SU-DHL-6 (cell line): ENCODE results near the gene CFAP92.
A peak's percentile ranks its signal among the peaks of the same experiment; 100 is the strongest.

ENCODE experiments used
- H2AFZ ChIP-seq: fragments of 200-600 bp; sonication (generic); 2 replicates; pipeline ENCODE4 v1.6.1; 2014; ENCODE audit warnings: low read depth, mild to moderate bottlenecking, moderate library complexity, mixed read lengths, antibody characterized with exemption, low read length; ENCODE audit not compliant: severe bottlenecking
- H3F3A ChIP-seq: fragments of 200-600 bp; shearing (Covaris generic); 2 replicates; pipeline ENCODE4 v1.6.0; 2016; ENCODE audit warnings: antibody characterized with exemption, mild to moderate bottlenecking; ENCODE audit not compliant: insufficient read depth
- H3K27ac ChIP-seq: fragments of 200-600 bp; sonication (generic); 2 replicates; pipeline ENCODE4 v1.5.1; 2016; ENCODE audit warnings: low read depth, mild to moderate bottlenecking, low read length, moderate library complexity, mixed read lengths
- H3K27me3 ChIP-seq: fragments of 200-600 bp; sonication (generic), shearing (Covaris generic); 2 replicates; pipeline ENCODE4 v1.6.0; 2014; ENCODE audit warnings: mild to moderate bottlenecking, low read length
- H3K36me3 ChIP-seq: fragments of 200-600 bp; sonication (generic); 2 replicates; pipeline ENCODE4 v1.6.1; 2014; ENCODE audit warnings: mild to moderate bottlenecking, low read length, mixed read lengths
- H3K4me2 ChIP-seq: fragments of 300-600, 200-600 bp; shearing (Covaris generic), sonication (generic); 2 replicates; pipeline ENCODE4 v1.6.0; 2014; ENCODE audit warnings: low read length, low read depth, mild to moderate bottlenecking; ENCODE audit not compliant: poor library complexity, severe bottlenecking
- H3K4me3 ChIP-seq: fragments of 200-600 bp; sonication (generic); 2 replicates; pipeline ENCODE4 v1.5.1; 2014; ENCODE audit warnings: antibody characterized with exemption, low read length, mild to moderate bottlenecking, mixed read lengths; ENCODE audit not compliant: insufficient read depth, poor library complexity, severe bottlenecking
- H3K79me2 ChIP-seq: fragments of 200-600 bp; sonication (generic); 2 replicates; pipeline ENCODE4 v1.6.1; 2014; ENCODE audit warnings: mild to moderate bottlenecking, low read length, moderate library complexity; ENCODE audit not compliant: insufficient read depth
- H3K9ac ChIP-seq: fragments of 200-600 bp; sonication (generic); 2 replicates; pipeline ENCODE4 v1.7.0; 2014; ENCODE audit warnings: mild to moderate bottlenecking, low read length
- H3K9me2 ChIP-seq: fragments of 200-600 bp; sonication (generic); replicated peaks from 2 replicates; pipeline ENCODE4 v1.6.1; 2014; ENCODE audit warnings: low read length; ENCODE audit not compliant: insufficient read depth
- H3K9me3 ChIP-seq: fragments of 200-600 bp; sonication (generic); 2 replicates; pipeline ENCODE4 v1.6.1; 2014; ENCODE audit warnings: low read length, mixed read lengths; ENCODE audit not compliant: insufficient read depth
- H4K20me1 ChIP-seq: fragments of 200-600 bp; sonication (generic); 2 replicates; pipeline ENCODE4 v1.6.1; 2014; ENCODE audit warnings: low read depth, mild to moderate bottlenecking, antibody characterized with exemption, low read length, moderate library complexity, mixed read lengths
- EZH2phosphoT487 ChIP-seq: fragments of 200-600 bp; sonication (generic), shearing (Covaris generic); conservative IDR thresholded peaks from 2 replicates; pipeline ENCODE4 v1.6.1; 2018; ENCODE audit warnings: mild to moderate bottlenecking, antibody characterized with exemption, low read length, moderate library complexity, mixed read lengths
- TF ChIP-seq, protein P1 (sequence below): fragments of 200-600 bp; sonication (generic); IDR thresholded peaks from one replicate; pipeline ENCODE4 v1.5.1; 2017; ENCODE audit warnings: antibody characterized with exemption, mild to moderate bottlenecking, low read length, moderate library complexity; ENCODE audit not compliant: insufficient read depth, poor library complexity, severe bottlenecking

CFAP92 gene

GRCh38 chr3:128970740-128971047, 23.2 kb downstream of the CFAP92 start:
- no peaks in the 10 kb centered on the region for H3K79me2 ChIP-seq
- TF ChIP-seq, protein P1, sequence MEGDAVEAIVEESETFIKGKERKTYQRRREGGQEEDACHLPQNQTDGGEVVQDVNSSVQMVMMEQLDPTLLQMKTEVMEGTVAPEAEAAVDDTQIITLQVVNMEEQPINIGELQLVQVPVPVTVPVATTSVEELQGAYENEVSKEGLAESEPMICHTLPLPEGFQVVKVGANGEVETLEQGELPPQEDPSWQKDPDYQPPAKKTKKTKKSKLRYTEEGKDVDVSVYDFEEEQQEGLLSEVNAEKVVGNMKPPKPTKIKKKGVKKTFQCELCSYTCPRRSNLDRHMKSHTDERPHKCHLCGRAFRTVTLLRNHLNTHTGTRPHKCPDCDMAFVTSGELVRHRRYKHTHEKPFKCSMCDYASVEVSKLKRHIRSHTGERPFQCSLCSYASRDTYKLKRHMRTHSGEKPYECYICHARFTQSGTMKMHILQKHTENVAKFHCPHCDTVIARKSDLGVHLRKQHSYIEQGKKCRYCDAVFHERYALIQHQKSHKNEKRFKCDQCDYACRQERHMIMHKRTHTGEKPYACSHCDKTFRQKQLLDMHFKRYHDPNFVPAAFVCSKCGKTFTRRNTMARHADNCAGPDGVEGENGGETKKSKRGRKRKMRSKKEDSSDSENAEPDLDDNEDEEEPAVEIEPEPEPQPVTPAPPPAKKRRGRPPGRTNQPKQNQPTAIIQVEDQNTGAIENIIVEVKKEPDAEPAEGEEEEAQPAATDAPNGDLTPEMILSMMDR: no peak
- TF ChIP-seq EZH2phosphoT487: no peak
- H2AFZ ChIP-seq: no peak overlapping the region
- no peaks in the 10 kb centered on the region for H3K9me2 ChIP-seq
- H4K20me1 ChIP-seq: no peaks in the 10 kb centered on the region
- H3K4me3 ChIP-seq: no peak overlapping the region
- H3K4me2 ChIP-seq: no peak overlapping the region
- H3K36me3 ChIP-seq: no peaks in the 10 kb centered on the region
- H3K27me3 ChIP-seq: no peaks in the 10 kb centered on the region
- H3K9me3 ChIP-seq: no peaks in the 10 kb centered on the region
- no peak overlapping the region for H3K27ac ChIP-seq
- H3K9ac ChIP-seq: no peak overlapping the region
- H3F3A ChIP-seq: no peaks in the 10 kb centered on the region

DNA sequence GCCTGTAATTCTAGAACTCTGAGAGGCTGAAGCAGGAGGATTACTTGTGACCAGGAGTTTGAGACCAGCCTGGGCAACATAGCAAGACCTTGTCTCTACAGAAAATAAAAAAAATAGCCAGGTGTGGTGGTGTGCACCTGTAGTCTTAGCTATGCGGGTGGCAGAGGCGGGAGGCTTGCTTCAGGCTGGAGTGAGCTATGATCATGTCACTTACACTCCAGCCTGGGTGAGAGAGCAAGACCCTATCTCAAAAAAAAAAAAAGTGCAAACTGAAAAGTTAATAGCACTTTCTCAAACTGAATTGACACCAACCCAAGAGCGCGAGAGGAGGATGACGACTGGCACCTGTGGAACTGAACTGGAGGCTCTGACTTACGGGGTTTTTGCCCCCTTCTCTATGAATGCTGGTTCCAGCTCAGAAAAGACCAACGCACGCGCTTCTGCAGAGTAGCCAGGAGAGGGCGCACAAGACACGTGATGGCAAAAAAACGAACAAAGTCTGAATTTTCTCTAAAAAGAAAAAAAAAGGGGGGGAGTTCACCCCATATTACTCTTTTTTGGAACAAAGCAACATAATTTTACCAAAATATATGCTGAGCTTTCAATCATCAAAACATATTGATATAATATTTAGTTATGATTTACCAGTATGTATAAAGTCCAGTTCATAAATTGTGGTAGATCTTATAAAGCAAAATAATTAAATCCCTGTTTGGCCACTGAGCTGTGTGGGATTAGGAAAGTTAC, 23.7 kb downstream of the CFAP92 start:
- H3K4me3 ChIP-seq: no peak overlapping the region
- TF ChIP-seq, protein P1: peak; percentile 91
- no peak for TF ChIP-seq EZH2phosphoT487
- no peak overlapping the region for H3K27ac ChIP-seq
- no peaks in the 10 kb centered on the region for H4K20me1 ChIP-seq
- H3K36me3 ChIP-seq: no peaks in the 10 kb centered on the region
- H3K9me2 ChIP-seq: no peaks in the 10 kb centered on the region
- no peaks in the 10 kb centered on the region for H3F3A ChIP-seq
- H3K79me2 ChIP-seq: no peaks in the 10 kb centered on the region
- no peak overlapping the region for H2AFZ ChIP-seq
- H3K27me3 ChIP-seq: no peaks in the 10 kb centered on the region
- H3K9me3 ChIP-seq: no peaks in the 10 kb centered on the region
- no peak overlapping the region for H3K9ac ChIP-seq
- H3K4me2 ChIP-seq: no peak overlapping the region

GRCh38 chr3:128967748-128968355, 26.0 kb downstream of the CFAP92 start:
- Histone ChIP-seq H3K4me3 (no peak overlapping the region), H3K27me3 (no peaks in the 10 kb centered on the region), H3F3A (no peaks in the 10 kb centered on the region), H3K27ac (no peak overlapping the region), H2AFZ (no peak overlapping the region), H3K9ac (no peak overlapping the region), H3K4me2 (no peak overlapping the region), H3K36me3 (no peaks in the 10 kb centered on the region), H3K9me2 (no peaks in the 10 kb centered on the region), H3K79me2 (no peaks in the 10 kb centered on the region), H3K9me3 (no peaks in the 10 kb centered on the region), H4K20me1 (no peaks in the 10 kb centered on the region)
- no peak for TF ChIP-seq EZH2phosphoT487
- TF ChIP-seq, protein P1: no peak
